K562 (cell line): ENCODE data around the gene KMT2C. TPM values are rescaled to one million over a fixed set of nuclear protein-coding genes. Genes with fewer than 3 reads are reported as not detected.

Source experiments
- ATAC-seq: fragments of 200-7000 bp; cut with Tn5 transposase; 3 replicates; pipeline ENCODE4 v1.9.1; 2020; ENCODE audit warnings: moderate library complexity
- BruUV-seq: library from RNA; stranded (reverse); fragments of 400-500 nt; replicated peaks from 2 replicates; lab custom pipeline; 2021; lab: Mats Ljungman, UMichigan
- CTCF ChIA-PET: fragments of 300-600 bp; formaldehyde crosslinking; extraction: SDS; loops from one replicate; lab custom pipeline; 2021; ENCODE audit warnings: low intra/inter-chr PET ratio; lab: Yijun Ruan, JAX
- POLR2A ChIA-PET: fragments of 300-600, 350-650 bp; sonication (Branson Sonifier 250); formaldehyde crosslinking; extraction: SDS; loops from one replicate; lab custom pipeline; 2021; ENCODE audit warnings: antibody characterized with exemption, inconsistent platforms; lab: Yijun Ruan, JAX
- DNase-seq, 4 experiments: peaks; one replicate each; pipeline versions ENCODE4 v3.0.0 to v3.0.0-alpha.2; 2011 to 2018; ENCODE audit warnings: low spot score in 3 of 4, mixed read lengths in 3 of 4; ENCODE audit errors: extremely low read depth in 1 of 4
- FAIRE-seq: peaks from 2 replicates; lab custom pipeline; 2011; peaks lifted over from hg19 to GRCh38; lab: Jason Lieb, UNC
- H2AFZ ChIP-seq: 2 replicates; pipeline ENCODE4 v1.6.0; 2011; ENCODE audit warnings: low read depth, low read length, control low read depth, inconsistent platforms
- H3K27ac ChIP-seq: fragments of 200-600 bp; 3 replicates; pipeline ENCODE4 v1.8.0; 2011; ENCODE audit warnings: low read depth, mild to moderate bottlenecking, control low read depth, inconsistent platforms, low read length, moderate library complexity, mixed read lengths; ENCODE audit errors: extremely low read depth
- H3K27me3 ChIP-seq, 2 experiments: fragments of 300-600 bp in 1 of 2; 2 replicates in 1 of 2; 3 replicates in 1 of 2; pipeline versions ENCODE4 v1.6.0 to v1.8.0; 2011; ENCODE audit warnings: inconsistent platforms in 2 of 2, low read length in 2 of 2, mild to moderate bottlenecking in 1 of 2, mixed read lengths in 1 of 2, moderate library complexity in 1 of 2; ENCODE audit not compliant: control insufficient read depth in 2 of 2, insufficient read depth in 2 of 2
- H3K36me3 ChIP-seq: fragments of 300-600 bp; 3 replicates; pipeline ENCODE4 v1.8.0; 2011; ENCODE audit warnings: mild to moderate bottlenecking, low read length, inconsistent platforms; ENCODE audit not compliant: control insufficient read depth, insufficient read depth
- H3K4me1 ChIP-seq, 2 experiments: fragments of 200-600 bp in 1 of 2; replicated peaks in 1 of 2; 2 replicates in 1 of 2; 3 replicates in 1 of 2; pipeline versions ENCODE4 v1.5.1 to v1.8.0; 2011; ENCODE audit warnings: inconsistent platforms in 2 of 2, low read length in 2 of 2, mild to moderate bottlenecking in 1 of 2, mixed read lengths in 1 of 2, moderate library complexity in 1 of 2; ENCODE audit not compliant: control insufficient read depth in 2 of 2, insufficient read depth in 2 of 2
- H3K4me2 ChIP-seq: 2 replicates; pipeline ENCODE4 v1.6.1; 2011; ENCODE audit warnings: low read length, control low read depth, inconsistent platforms, mixed read lengths; ENCODE audit not compliant: insufficient read depth
- H3K4me3 ChIP-seq: fragments of 200-600 bp; sonication (generic), shearing (Covaris generic); 2 replicates; pipeline ENCODE4 v1.5.1; 2016; ENCODE audit warnings: control low read depth, inconsistent platforms
- H3K79me2 ChIP-seq: fragments of 200-600 bp; 3 replicates; pipeline ENCODE4 v1.8.0; 2011; ENCODE audit warnings: low read length, inconsistent platforms; ENCODE audit not compliant: control insufficient read depth, insufficient read depth
- H3K9ac ChIP-seq, 2 experiments: 2 replicates each; pipeline versions ENCODE4 v1.6.0 to v1.6.1; 2011; ENCODE audit warnings: low read depth in 2 of 2, low read length in 2 of 2, control low read depth in 1 of 2, inconsistent platforms in 1 of 2, mild to moderate bottlenecking in 1 of 2, mixed read lengths in 1 of 2; ENCODE audit not compliant: insufficient read depth in 1 of 2
- H3K9me1 ChIP-seq: one replicate; pipeline ENCODE4 v1.6.0; 2011; ENCODE audit warnings: inconsistent platforms, mild to moderate bottlenecking, low read length, moderate library complexity; ENCODE audit not compliant: control insufficient read depth, insufficient read depth
- H3K9me3 ChIP-seq: replicated peaks from 2 replicates; pipeline ENCODE4 v1.5.1; 2011; ENCODE audit warnings: low read depth, low read length, inconsistent platforms; ENCODE audit not compliant: control insufficient read depth, insufficient read depth
- H4K20me1 ChIP-seq: replicated peaks from 2 replicates; pipeline ENCODE4 v1.6.1; 2011; ENCODE audit warnings: low read length, inconsistent platforms, mixed read lengths; ENCODE audit not compliant: control insufficient read depth, insufficient read depth
- CHCHD3 ChIP-seq: fragments of 250-450 bp; sonication (Bioruptor Pico); IDR thresholded peaks from 2 replicates; pipeline ENCODE4 v2.1.2; 2022; ENCODE audit warnings: mild to moderate bottlenecking
- ETV5 ChIP-seq: sonication (generic); formaldehyde crosslinking; IDR thresholded peaks from 2 replicates; pipeline ENCODE4 v1.4.0; 2020; ENCODE audit warnings: low read depth, mild to moderate bottlenecking, missing genetic modification reagents
- KLF6 ChIP-seq: fragments of 250-450 bp; sonication (Bioruptor Pico); IDR thresholded peaks from 2 replicates; pipeline ENCODE4 v1.4.0; 2020; ENCODE audit warnings: mild to moderate bottlenecking, moderate library complexity, borderline replicate concordance
- POLR2H ChIP-seq: IDR thresholded peaks from 2 replicates; pipeline ENCODE4 v1.6.1; 2016; ENCODE audit warnings: missing genetic modification characterization, low read depth, mild to moderate bottlenecking, control low read depth, missing compliant biosample characterization, moderate library complexity
- TAL1 ChIP-seq: fragments of 450-650 bp; IDR thresholded peaks from 2 replicates; pipeline ENCODE4 v1.6.1; 2016; ENCODE audit warnings: mild to moderate bottlenecking
- ZNF134 ChIP-seq: fragments of 250-450 bp; sonication (Bioruptor Pico); conservative IDR thresholded peaks from 2 replicates; pipeline ENCODE4 v1.4.0; 2020
- ZNF197 ChIP-seq: fragments of 200-800 bp; sonication (Bioruptor generic); IDR thresholded peaks from 2 replicates; pipeline ENCODE4 v1.6.1; 2016; ENCODE audit warnings: low read depth, missing genetic modification characterization, missing compliant biosample characterization
- WGBS: fragments of 100-300 bp; shearing (Covaris generic); methylation state at CpG from one replicate; pipeline ENCODE4 v1.1.6; 2016; ENCODE audit warnings: low coverage, mixed read lengths; ENCODE audit not compliant: insufficient coverage; ENCODE audit errors: missing lambda C conversion rate; 5-methylcytosine and 5-hydroxymethylcytosine counted together
- in situ Hi-C: fragments of 300-500 bp; cut with MboI; formaldehyde crosslinking; loops from 4 replicates; pipeline ENCODE4 v1.15.0; 2018; ENCODE audit warnings: inconsistent platforms, mixed read lengths
- intact Hi-C: fragments of 100-400 bp; cut with micrococcal nuclease; formaldehyde crosslinking; loops from 2 replicates; pipeline ENCODE4 v1.14.2; 2022
- polyA plus RNA-seq, 8 experiments: library from polyadenylated mRNA; depleted of rRNA in 4 of 8; stranded (reverse) in 5 of 8; unstranded in 3 of 8; fragments of >200 nt; fragmentation: Nextera tagmentation in 2 of 8; fragmentation: Illumina TruSeq in 1 of 8; extraction: Ambion mirVana in 2 of 8; extraction: Trizol in 1 of 8; gene quantifications; 2 replicates each; pipeline versions ENCODE4 v1.2.1 to v1.2.3, GENCODE V29; 2011 to 2014; ENCODE audit warnings: inconsistent platforms in 1 of 8, missing spikeins in 1 of 8
- total RNA-seq, 7 experiments: library from RNA; depleted of rRNA in 6 of 7; stranded (reverse); fragments of >200 nt in 6 of 7; fragmentation: Illumina TruSeq in 2 of 7; extraction: Trizol in 2 of 7; gene quantifications; 2 replicates each; pipeline versions ENCODE4 v1.2.1 to v1.2.3, GENCODE V29; 2011 to 2021; ENCODE audit warnings: low replicate concordance in 1 of 7
- TF ChIP-seq, protein P1 (sequence below): conservative IDR thresholded peaks from 2 replicates; pipeline ENCODE4 v1.6.1; 2011; ENCODE audit warnings: low read depth, mild to moderate bottlenecking, low read length; ENCODE audit not compliant: control insufficient read depth

KMT2C gene
- total and polyA plus RNA-seq, 9 of the 15 experiments (the other 6 are each of a cell fraction or from before 2014, with no cell fraction given), result 4.9 to 67.8 (median 27.1) TPM

DNA sequence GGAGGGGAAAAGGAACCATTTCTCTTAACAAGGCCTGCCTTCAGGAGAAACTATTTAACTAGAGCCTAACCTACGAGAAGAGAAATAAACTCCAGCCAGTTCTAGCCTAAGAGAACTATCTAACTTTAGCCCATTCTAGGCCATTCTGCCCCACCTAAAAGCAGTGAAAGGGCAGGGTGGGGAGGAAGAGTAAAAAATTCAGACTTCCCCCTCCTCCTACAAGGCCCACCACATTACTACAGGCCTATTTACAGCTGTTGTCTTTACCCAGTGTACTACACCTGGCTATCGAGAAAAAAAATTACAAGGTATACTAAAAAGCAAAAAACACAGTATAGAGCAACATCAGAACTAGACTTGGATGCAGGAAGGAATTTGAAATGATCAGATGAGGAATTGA, 93.0 kb downstream of the KMT2C start:
- Histone ChIP-seq H3K27me3 (no peaks in the 10 kb centered on the region), H3K79me2 (peaks cover 91% of the 10 kb centered on the region), H2AFZ (no peak overlapping the region), H3K9me1 (no peaks in the 10 kb centered on the region), H3K9me3 (no peaks in the 10 kb centered on the region), H4K20me1 (no peaks in the 10 kb centered on the region; the same call in 1 of the 2 replicates), H3K4me3 (no peak overlapping the region), H3K27ac (no peak overlapping the region), H3K4me1 (peaks cover 0 to 5% of the 10 kb centered on the region in 2 experiments; a peak in 2 of 5 replicates), H3K9ac (no peak overlapping the region), H3K4me2 (no peak overlapping the region), H3K36me3 (peaks cover 6% of the 10 kb centered on the region; the same call in 1 of the 3 replicates)
- 83% methylated on average over 2 of the region's 2 CpGs for WGBS
- no TSS peak for BruUV-seq
- ChIA-PET CTCF (interaction anchor here (0.5 kb wide), 1 partner anchor 469 kb away, joined by 5 read pairs; no protein-coding TSS in a partner anchor), POLR2A (interaction anchor here (1.9 to 2.1 kb wide), 2 partner anchors 8 to 364 kb away, joined by 6 to 7 read pairs; no protein-coding TSS in a partner anchor)
- FAIRE-seq, result no peak
- no peak for ATAC-seq
- TF ChIP-seq ZNF134 (CRISPR knock-in tag) (no peak), TAL1 (no peak)
- intact Hi-C loops, result loop anchor here (10.0 kb wide), 2 partner anchors 122 to 482 kb away; no protein-coding TSS in a partner anchor
- no peak for DNase-seq
- in situ Hi-C loops, result no loop called here

DNA sequence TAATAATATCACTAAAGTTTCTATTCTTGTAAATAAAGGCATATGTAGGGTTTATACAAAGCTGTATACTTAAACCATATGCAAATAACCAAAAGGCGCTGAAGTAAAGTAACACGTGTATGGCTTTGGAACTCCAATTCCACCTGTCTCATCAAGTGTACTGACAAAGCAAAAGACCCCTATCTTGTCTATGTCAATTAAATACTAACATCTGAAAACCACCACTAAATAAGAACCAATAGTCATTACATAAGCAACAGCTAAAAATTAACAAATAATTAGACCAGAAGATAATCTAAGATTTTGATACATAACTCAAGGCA, 93.9 kb downstream of the KMT2C start:
- Histone ChIP-seq H3K9me3 (no peaks in the 10 kb centered on the region), H4K20me1 (peaks cover under 1% of the 10 kb centered on the region; the same call in 1 of the 2 replicates), H3K9me1 (no peaks in the 10 kb centered on the region), H2AFZ (no peak overlapping the region), H3K27ac (no peak overlapping the region), H3K4me3 (no peak overlapping the region), H3K79me2 (peaks cover 89% of the 10 kb centered on the region), H3K36me3 (no peaks in the 10 kb centered on the region), H3K4me1 (peaks cover 0 to 5% of the 10 kb centered on the region in 2 experiments; a peak in 2 of 5 replicates), H3K27me3 (no peaks in the 10 kb centered on the region), H3K9ac (no peak overlapping the region), H3K4me2 (no peak overlapping the region)
- DNase-seq, result no peak
- WGBS, result 91% methylated on average over 2 of the region's 2 CpGs
- BruUV-seq, result no TSS peak
- intact Hi-C loops, result loop anchor here (1.0 to 10.0 kb wide), 4 partner anchors 93 to 483 kb away; no protein-coding TSS in a partner anchor
- ChIA-PET CTCF (interaction anchor here (2.0 kb wide), 1 partner anchor 365 kb away, joined by 13 read pairs; no protein-coding TSS in a partner anchor), POLR2A (interaction anchor here (0.9 to 2.1 kb wide), 5 partner anchors 9 to 368 kb away, joined by 3 to 7 read pairs (median 3); no protein-coding TSS in a partner anchor)
- in situ Hi-C loops, result no loop called here
- FAIRE-seq, result no peak
- no peak for ATAC-seq
- no peak for TF ChIP-seq KLF6
- no peak for TF ChIP-seq ETV5 (CRISPR knock-in tag)
- TF ChIP-seq POLR2H (tag), result peak; percentile 31; the same call in 1 of the 2 replicates
- TF ChIP-seq, protein P1, sequence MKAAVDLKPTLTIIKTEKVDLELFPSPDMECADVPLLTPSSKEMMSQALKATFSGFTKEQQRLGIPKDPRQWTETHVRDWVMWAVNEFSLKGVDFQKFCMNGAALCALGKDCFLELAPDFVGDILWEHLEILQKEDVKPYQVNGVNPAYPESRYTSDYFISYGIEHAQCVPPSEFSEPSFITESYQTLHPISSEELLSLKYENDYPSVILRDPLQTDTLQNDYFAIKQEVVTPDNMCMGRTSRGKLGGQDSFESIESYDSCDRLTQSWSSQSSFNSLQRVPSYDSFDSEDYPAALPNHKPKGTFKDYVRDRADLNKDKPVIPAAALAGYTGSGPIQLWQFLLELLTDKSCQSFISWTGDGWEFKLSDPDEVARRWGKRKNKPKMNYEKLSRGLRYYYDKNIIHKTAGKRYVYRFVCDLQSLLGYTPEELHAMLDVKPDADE, result no peak
- no peak for TF ChIP-seq CHCHD3 (CRISPR knock-in tag)
- TF ChIP-seq ZNF197, result no peak
